Glutamatergic neuron (in vitro differentiated cells): ENCODE data around the gene CSF3. TPM values are rescaled to one million over a fixed set of nuclear protein-coding genes. Genes with fewer than 3 reads are reported as not detected.

Experiments
- DNase-seq: peaks from one replicate; pipeline ENCODE4 v3.0.0; 2022
- H3K27ac Mint-ChIP-seq: one replicate; pipeline ENCODE4 v1.8.0; 2020; ENCODE audit warnings: mild to moderate bottlenecking, mixed read lengths, inconsistent platforms; ENCODE audit not compliant: unreplicated experiment
- H3K27me3 Mint-ChIP-seq: one replicate; pipeline ENCODE4 v1.8.0; 2020; ENCODE audit warnings: mild to moderate bottlenecking, moderate library complexity, mixed read lengths, inconsistent platforms; ENCODE audit not compliant: unreplicated experiment
- H3K36me3 Mint-ChIP-seq: one replicate; pipeline ENCODE4 v1.8.0; 2020; ENCODE audit warnings: mild to moderate bottlenecking, mixed read lengths, inconsistent platforms; ENCODE audit not compliant: unreplicated experiment
- H3K4me1 Mint-ChIP-seq: one replicate; pipeline ENCODE4 v1.8.0; 2020; ENCODE audit warnings: mild to moderate bottlenecking, low read depth, mixed read lengths, inconsistent platforms; ENCODE audit not compliant: unreplicated experiment
- H3K4me3 Mint-ChIP-seq: one replicate; pipeline ENCODE4 v1.8.0; 2020; ENCODE audit warnings: mild to moderate bottlenecking, mixed read lengths, inconsistent platforms; ENCODE audit not compliant: unreplicated experiment
- H3K9me3 Mint-ChIP-seq: one replicate; pipeline ENCODE4 v1.8.0; 2020; ENCODE audit warnings: mild to moderate bottlenecking, moderate library complexity, mixed read lengths, inconsistent platforms; ENCODE audit not compliant: unreplicated experiment
- CTCF ChIP-seq: fragments of 200-600 bp; sonication (generic); IDR thresholded peaks from one replicate; pipeline ENCODE4 v1.5.0; 2021; ENCODE audit not compliant: partially characterized antibody, unreplicated experiment
- microRNA-seq: library from miRNA; unstranded; fragments of <30 nt; microRNA quantifications from one replicate; pipeline ENCODE4, GENCODE V29; 2020; ENCODE audit not compliant: unreplicated experiment
- total RNA-seq: library from RNA; stranded (reverse); fragmentation: NEBNext Ultra II Directional; extraction: Animal tissue kit (Norgen Biotek cat#: 25700); gene quantifications from one replicate; pipeline ENCODE4 v1.2.1, GENCODE V29; 2021; ENCODE audit not compliant: unreplicated experiment

CSF3 gene
- total RNA-seq, 1 donor from 2014 or later, result not detected

- Mint-ChIP-seq H3K4me3 (no peak overlapping the region), H3K27me3 (peaks cover 16% of the 10 kb centered on the region), H3K27ac (no peak overlapping the region), H3K4me1 (peaks cover 33% of the 10 kb centered on the region), H3K9me3 (peaks cover 6% of the 10 kb centered on the region), H3K36me3 (no peaks in the 10 kb centered on the region)
- no peak for TF ChIP-seq CTCF
- no peak for DNase-seq
These were observed 50.7 kb downstream of the CSF3 start for GRCh38 chr17:40065769-40066510.

Small RNAs within 50 kb of the gene (microRNA-seq; reads per million reads assigned to microRNA genes)
- gene MIR6884, result 2.1 reads per million, percentile 13 among the genes with 10 or more reads in this experiment

Other genes starting within 250 kb of the CSF3 start
- gene IKZF3, start 151.1 kb upstream of the CSF3 start, total RNA-seq, result not detected
- not detected for gene ZPBP2, start 147.2 kb upstream of the CSF3 start, total RNA-seq
- 28.5 TPM for gene GSDMB, start 96.8 kb upstream of the CSF3 start, total RNA-seq
- 70.9 TPM for gene ORMDL3, start 87.8 kb upstream of the CSF3 start, total RNA-seq
- not detected for gene LRRC3C, start 87.7 kb upstream of the CSF3 start, total RNA-seq
- not detected for gene GSDMA, start 52.4 kb upstream of the CSF3 start, total RNA-seq
- gene PSMD3, start 34.6 kb upstream of the CSF3 start, total RNA-seq, result 113 TPM
- 172 TPM for gene MED24, start 39.0 kb downstream of the CSF3 start, total RNA-seq
- gene THRA, start 47.5 kb downstream of the CSF3 start, total RNA-seq, result 17.6 TPM
- gene NR1D1, start 85.1 kb downstream of the CSF3 start, total RNA-seq, result 1.3 TPM
- gene MSL1, start 106.5 kb downstream of the CSF3 start, total RNA-seq, result 110 TPM
- gene CASC3, start 125.1 kb downstream of the CSF3 start, total RNA-seq, result 145 TPM
- 25.3 TPM for gene RAPGEFL1, start 162.0 kb downstream of the CSF3 start, total RNA-seq
- 25.4 TPM for gene WIPF2, start 203.9 kb downstream of the CSF3 start, total RNA-seq